Right ventricle myocardium inferior (tissue), 1 donor: ENCODE measurements around the gene RBMS3. TPM values are rescaled to one million over a fixed set of nuclear protein-coding genes. Genes with fewer than 3 reads are reported as not detected.
"Not testable (repeated sequence)": the region's sequence is repeated elsewhere in the genome, so short reads cannot be mapped to it uniquely, and the experiment has no call there.

ENCODE experiments used
- ATAC-seq: fragments of 200-7000 bp; cut with Tn5 transposase; one replicate; pipeline ENCODE4 v1.9.1; 2020; ENCODE audit warnings: mild to moderate bottlenecking, moderate library complexity
- DNase-seq: peaks from one replicate; pipeline ENCODE4 v3.0.0; 2021; ENCODE audit errors: missing footprints
- intact Hi-C: fragments of 100-400 bp; cut with DNase I; formaldehyde crosslinking; loops from one replicate; pipeline ENCODE4 v1.11.0; 2022
- total RNA-seq: library from RNA; stranded (reverse); fragmentation: NEBNext Ultra II Directional; extraction: Animal tissue kit (Norgen Biotek cat#: 25700); gene quantifications from one replicate; pipeline ENCODE4 v1.2.1, GENCODE V29; 2021
- donor health status: DM: no; HTN: yes; CAD: no; lungs with severe emphysema.

RBMS3 gene
- total RNA-seq, 1 donor from 2014 or later = 32.7 TPM

DNA sequence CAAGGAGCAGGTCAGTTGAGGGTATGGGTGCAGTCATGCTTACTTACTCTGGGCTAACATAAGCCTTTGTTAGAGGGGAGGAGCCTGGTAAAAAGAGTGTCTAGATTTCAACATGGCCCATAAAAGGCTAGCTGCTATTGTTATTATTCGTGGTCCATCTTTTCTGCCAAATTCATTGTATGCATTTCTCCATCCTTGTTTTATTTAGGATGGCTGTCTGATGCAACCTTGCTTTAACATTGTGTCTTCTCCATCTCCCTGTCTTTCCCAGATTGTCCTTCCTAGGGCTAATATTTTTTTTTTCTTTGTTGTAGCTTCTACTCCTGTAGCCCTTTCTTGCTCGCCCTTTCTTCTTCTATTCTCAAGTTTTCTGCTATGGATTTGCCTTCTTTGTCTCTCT lies 12.6 kb downstream of the RBMS3 start:
- DNase-seq = no peak
- intact Hi-C loops = no loop called here
- no peak for ATAC-seq

DNA sequence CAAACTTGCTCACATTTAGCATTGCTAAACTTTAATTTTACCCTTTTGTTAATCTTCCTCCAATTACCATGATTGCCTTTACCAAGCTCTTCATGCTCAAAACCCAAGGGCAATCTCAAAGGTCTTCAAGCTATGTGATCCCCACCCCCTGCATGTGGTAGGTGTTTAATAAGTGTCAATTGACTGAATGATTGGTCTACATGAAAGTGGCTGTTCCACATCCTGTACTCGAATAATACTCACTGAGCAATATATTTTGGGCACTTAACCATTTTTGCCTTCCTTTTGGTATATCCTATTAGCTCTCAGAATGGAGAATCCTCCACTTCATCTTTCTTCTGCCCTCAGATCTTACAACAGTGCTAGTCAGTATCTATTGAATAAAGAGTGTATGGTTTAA lies 17.1 kb downstream of the RBMS3 start:
- DNase-seq (no peak), ATAC-seq (no peak)
- intact Hi-C loops = no loop called here

DNA sequence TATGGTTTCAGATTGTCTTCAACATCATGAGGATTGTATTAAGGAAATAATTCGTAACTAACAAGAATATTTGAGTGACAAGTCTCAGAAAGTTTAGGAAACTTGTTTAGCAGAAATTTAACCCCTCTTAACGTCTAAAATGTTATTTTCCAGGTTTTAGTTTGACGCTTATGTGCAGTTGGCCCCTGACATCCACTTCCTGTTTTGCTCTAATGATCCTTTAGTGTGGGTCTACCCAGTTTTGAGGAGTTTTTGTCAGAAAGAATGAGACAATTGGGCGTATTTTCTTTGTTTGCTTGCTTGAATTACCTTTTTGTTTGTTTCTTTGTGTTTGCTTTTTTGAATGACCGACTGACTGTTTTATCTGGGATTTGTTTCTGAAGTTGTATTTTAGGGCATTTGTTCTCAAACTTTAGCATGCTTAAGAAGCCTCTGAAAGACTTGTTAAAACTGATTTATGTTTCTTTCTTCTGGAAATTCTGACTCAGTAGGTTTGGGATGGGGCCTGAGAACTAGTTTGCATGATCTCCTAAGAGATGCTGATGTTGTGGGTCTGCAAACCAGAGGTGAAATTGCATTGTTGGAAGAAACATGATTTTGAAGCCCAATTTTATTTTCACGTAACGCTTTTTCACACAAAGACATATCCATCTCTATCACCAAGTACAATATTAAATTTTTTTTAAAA lies 20.6 kb downstream of the RBMS3 start:
- intact Hi-C loops = no loop called here
- no peak for ATAC-seq
- no peak for DNase-seq

DNA sequence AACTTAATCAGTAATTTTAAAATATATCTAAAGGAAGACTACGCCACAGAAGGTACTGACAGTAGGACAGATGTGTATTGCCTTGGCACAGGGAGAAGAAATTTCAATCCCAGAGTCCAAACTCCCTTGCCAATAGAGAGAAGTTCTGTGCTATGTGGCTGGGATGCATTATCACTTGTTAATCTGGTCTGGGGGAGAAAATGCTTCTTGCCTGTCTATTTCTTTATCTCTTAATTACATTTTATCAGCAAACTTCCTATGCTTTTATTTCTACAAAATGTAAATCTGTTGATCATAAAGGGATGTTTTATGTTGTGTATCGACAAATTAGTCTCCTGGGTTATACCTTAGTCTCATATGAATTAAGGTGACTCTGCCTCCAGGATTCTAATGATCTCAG lies 21.7 kb downstream of the RBMS3 start:
- DNase-seq (no peak), ATAC-seq (no peak)
- intact Hi-C loops = no loop called here

DNA sequence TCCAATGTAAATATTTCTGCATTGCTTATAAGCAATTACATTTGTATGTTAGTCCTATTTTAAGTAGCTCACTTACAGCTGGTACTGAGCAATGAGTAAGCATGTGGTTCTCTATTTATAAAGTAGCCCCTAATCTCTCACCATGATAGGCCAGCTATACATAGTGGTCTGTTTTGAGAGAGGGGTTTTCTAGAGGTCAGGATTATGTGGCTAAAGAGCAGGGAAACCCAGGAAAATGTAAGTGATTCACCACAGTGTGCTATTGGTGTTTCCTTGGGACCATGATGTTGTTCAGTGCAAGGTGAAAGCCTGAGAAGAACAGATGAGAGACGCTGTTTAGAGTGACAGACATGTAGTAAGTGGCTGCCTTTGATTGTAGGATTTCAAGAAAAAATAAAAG lies 26.4 kb downstream of the RBMS3 start:
- intact Hi-C loops = no loop called here
- peak; percentile 51 for ATAC-seq
- DNase-seq = no peak

DNA sequence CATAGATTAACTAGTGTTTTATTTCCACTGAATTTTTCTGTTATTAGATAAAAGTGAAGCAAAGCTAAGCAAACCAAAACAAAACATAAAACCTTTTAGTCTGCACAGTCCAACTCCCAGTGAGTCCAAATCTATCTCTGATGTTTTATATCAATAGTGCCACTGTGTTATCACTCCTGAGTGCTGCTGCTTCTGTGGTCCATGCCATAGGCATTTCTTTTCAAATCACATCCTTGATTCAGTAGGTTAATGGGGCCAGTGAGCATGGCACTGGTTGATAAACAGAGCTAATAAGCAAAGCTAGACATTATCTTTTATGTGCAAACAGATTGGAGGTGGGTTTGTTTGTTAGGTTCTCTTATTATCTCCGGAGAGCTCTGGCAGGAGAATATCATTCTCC lies 30.0 kb downstream of the RBMS3 start:
- intact Hi-C loops = no loop called here
- DNase-seq (no peak), ATAC-seq (no peak)

DNA sequence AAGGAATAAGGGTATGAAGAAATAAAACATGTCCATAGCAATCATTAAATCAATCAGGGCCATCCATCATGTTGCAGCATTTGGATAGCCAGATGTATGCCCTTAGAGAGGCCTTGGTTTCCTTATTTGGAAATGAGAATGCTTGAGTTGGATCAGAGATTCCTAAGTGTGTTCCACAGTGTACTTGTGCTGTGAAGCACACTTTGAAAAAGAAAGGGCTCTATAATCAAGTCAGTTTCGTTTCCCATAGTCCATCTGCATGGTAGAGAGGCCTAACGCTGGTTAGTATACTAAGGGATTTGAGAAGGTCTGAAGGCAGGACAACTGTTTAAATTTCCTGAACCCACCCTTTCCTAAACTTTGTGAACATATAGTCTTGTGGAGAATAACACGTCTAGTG lies 30.9 kb downstream of the RBMS3 start:
- DNase-seq = no peak
- intact Hi-C loops = no loop called here
- ATAC-seq = peak; percentile 47

DNA sequence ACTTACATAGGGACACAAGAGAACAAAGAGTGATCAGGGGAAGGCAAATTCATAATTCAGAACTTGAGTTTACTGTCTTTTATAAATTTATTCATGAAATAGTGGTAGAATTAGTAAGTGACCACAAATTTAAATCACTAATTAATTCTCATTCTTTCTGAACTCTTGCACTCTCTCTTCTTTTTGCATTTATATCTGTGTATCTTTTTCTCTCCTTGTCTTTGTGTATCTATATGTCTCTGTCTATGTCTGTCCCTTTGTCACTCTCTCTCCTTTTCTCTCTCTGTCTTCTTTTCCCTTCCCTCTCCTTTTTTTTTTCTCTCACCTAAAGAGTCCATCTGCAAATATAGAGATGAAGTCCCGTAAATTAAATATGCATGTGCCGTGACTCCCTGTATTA lies 31.5 kb downstream of the RBMS3 start:
- no peak for ATAC-seq
- intact Hi-C loops = no loop called here
- DNase-seq = no peak

DNA sequence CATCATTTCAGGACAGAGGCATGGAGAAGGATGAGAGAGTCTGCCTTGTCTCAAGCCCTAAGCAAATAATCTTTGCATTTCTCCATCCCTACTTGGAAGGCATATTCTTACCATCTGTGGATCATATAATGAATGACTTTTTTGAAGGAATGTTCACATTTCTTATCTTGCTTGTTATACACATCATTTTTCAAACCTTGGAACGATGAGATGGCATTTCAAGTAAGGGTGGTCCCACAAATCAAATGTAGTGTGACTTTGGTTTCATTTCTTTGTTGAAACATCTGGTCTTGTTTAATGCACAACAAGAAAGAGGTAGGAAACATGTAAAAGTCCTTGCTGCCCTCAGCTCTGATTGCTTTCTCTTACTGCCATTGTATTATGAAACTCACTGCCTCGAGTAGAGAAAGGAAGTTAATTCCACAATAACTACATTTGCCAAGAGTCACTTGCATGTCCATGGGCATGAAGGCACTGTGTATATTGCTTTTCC lies 32.1 kb downstream of the RBMS3 start:
- intact Hi-C loops = no loop called here
- no peak for ATAC-seq

DNA sequence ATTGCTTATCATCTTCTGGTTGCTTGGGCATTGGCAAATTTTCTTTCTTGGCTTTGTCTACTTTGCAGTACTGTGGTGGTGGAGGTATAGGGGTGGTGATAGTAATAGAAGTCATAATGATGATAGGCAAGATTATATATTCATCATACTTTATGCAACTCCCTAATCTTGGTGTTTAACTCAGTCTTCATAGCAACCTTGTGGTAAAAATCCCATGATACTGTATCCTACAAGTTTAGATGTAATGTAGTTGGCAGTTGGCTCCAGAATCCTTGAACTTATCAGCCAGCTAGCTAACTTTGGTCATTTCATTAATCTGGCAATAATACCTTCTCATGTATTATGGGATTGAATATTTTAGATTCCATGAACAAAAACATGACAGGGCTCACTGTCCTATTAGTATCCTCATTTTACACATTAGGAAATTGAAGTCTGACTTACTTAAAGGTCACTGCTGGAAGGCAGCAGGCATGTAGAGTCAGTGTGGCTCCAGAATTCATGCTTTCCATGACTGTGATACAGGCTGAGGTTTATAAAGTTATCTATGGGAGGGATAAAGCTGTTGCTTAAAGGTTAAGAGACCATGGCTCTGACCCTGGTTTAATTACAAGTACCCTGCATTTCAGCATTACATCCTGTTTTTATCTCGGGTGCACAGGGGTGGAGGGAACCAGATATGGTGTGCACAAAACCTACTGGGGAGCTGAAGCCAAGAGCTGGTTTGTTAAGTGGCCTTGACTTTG lies 33.3 kb downstream of the RBMS3 start:
- DNase-seq (no peak), ATAC-seq (no peak)
- intact Hi-C loops = no loop called here

More for the DNA sequence above, 32.1 kb downstream of the RBMS3 start:
- no peak for DNase-seq

DNA sequence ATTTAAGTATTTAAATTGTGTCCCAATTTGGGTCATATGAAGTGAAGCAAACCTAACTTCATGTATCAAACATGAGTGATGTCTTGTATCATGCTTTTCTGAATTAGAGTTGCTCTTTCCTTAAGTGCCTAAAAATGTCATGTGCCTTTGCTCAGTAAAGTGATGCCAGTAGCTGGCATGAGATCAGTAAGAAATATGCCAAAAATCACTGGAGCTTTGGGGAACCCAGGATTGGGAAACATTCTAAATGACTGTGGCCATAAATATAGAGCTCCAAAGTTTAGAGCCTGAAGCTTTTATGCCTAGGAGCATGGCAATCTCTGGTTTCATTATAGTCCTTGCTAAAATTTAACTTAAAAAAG lies 33.8 kb downstream of the RBMS3 start:
- intact Hi-C loops = no loop called here
- ATAC-seq (no peak), DNase-seq (no peak)

DNA sequence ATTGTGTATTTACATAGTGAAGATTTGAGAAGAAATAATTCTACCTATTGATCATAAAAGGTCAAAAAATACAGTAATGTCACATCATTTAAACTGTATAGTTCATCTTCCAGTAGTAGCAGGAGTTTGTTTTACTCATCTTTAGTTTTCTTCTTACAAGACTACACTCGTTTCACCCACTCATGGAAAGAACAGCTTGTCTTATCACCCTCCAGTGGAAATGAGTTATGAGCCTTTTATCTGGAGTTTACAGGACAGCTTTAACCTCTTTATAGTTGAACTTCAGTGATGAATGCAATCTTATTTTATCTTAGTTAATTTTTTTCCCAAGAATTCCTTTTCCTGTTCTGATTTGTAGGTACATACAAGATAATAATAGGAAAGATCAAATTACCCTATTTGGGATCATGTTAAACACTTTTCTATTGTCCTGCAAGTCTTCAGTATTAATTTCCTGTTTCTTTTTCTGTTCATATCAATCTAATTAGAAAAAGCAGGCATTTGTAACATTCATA lies 36.8 kb downstream of the RBMS3 start:
- intact Hi-C loops = no loop called here
- ATAC-seq = no peak
- DNase-seq = no peak

DNA sequence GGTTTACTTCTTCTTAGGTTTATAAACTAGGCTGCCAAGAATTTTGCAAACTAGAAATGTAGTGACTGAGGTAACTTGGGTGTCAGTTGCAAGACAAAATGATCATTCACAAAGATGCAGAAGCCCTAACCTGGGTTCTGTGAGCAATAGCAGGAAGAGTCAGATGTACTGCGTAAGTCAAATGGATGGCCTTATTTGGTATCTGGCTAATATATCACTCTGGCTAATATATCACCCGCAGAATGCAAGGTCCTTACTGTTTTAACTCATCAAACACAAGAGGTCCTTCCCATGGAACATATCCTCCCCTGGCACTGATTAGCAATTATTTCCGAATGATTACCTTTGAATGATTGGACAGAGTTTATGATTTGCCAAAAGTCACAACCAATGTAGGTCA lies 37.4 kb downstream of the RBMS3 start:
- DNase-seq (no peak), ATAC-seq (no peak)
- intact Hi-C loops = no loop called here

DNA sequence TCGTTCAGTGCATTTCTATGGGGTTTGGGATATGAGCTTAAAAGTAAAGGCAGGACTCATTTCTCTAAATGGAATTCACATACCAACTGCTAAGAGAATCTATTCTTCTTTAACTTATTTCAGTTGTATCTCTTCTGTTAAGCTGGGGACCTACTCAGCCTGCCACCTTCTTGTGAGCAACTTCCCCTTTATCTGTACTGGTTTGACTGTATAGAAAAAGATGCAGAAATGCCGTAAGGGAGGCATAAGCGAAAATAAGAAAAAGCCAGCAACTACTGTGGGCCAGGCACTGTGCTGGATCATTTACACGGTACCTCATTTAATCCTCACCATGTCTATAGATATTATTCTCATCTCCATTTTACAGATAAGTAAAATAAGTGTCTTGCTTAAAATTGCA lies 38.4 kb downstream of the RBMS3 start:
- no peak for DNase-seq
- intact Hi-C loops = no loop called here
- ATAC-seq = no peak

DNA sequence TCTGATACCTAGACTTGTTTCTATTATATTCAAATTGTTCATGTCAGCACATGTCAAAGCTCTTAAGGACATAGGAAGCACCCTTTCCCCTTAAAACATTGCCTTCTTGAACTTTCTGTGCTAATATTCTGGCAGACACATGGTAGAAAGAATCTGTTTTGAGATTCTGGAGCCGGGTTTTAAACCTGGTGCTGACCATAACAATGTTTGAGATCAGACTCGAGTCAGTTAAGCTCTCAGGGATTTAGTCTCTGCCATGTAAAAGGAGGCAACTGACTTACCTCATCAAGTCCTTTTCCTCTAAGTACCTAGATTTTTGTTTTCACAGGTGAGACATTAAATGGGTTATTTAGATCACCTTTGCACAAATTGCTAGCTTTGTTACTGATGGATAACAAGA lies 38.9 kb downstream of the RBMS3 start:
- intact Hi-C loops = no loop called here
- DNase-seq = no peak
- no peak for ATAC-seq

DNA sequence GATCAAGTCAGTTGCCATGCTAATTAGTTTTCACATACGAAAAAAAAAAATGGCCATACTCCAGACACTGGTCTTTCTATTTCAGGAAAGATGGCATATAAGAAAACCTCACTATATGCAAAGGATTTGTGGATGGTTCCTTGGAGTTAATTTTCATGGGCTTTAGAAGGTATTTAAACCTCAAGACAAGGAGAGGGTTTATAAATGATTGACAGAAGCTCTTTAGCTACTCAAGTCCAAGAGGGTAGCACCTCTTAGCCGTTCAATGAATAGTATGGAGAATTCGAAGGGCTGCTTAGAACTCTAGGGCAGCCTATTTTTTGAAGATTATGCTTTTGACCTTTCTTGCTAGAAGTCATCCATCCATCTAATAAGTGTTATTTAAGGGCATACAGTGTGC lies 41.7 kb downstream of the RBMS3 start:
- intact Hi-C loops = no loop called here
- no peak for ATAC-seq
- DNase-seq = no peak

DNA sequence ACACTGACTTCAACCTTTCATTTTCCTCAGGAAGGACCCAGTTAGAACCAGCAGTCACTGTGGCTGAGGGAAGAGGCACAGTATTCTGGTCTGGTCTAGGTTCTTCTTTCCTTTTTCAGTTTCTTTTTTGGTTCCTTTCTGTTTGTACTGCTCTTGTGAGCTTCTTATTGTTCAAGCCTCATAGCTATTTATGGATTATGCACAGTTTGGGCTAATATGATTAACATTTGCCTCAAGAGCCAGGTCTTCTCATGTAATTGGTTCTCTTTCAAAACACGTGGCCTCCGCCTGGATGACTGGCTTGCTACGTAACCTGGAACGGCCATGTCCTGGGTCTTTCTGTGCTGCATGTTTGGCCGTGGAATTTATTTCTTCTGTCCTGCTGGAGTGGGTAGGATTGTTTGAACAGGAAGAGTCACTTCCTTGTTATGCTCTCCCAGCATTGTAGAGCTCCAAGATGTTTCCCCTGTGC lies 43.3 kb downstream of the RBMS3 start:
- DNase-seq (peak; percentile 60), ATAC-seq (peak; percentile 73)
- intact Hi-C loops = no loop called here

DNA sequence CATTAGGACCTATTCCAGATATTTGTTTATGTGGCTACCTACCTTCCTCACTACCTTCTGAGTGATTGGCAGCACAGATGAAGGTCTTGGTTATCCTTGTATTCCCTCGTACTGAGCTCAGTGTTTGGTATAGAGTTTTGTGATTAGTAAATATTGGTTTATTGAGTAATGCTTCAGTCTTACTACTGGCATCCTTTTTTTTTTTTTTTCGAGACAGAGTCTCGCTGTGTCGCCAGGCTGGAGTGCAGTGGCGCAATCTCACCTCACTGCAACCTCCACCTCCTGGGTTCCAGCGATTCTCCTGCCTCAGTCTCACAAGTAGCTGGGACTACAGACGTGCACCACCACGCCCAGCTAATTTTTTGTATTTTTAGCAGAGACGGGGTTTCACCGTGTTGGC lies 45.7 kb downstream of the RBMS3 start:
- intact Hi-C loops, ATAC-seq, DNase-seq: not testable (repeated sequence)

DNA sequence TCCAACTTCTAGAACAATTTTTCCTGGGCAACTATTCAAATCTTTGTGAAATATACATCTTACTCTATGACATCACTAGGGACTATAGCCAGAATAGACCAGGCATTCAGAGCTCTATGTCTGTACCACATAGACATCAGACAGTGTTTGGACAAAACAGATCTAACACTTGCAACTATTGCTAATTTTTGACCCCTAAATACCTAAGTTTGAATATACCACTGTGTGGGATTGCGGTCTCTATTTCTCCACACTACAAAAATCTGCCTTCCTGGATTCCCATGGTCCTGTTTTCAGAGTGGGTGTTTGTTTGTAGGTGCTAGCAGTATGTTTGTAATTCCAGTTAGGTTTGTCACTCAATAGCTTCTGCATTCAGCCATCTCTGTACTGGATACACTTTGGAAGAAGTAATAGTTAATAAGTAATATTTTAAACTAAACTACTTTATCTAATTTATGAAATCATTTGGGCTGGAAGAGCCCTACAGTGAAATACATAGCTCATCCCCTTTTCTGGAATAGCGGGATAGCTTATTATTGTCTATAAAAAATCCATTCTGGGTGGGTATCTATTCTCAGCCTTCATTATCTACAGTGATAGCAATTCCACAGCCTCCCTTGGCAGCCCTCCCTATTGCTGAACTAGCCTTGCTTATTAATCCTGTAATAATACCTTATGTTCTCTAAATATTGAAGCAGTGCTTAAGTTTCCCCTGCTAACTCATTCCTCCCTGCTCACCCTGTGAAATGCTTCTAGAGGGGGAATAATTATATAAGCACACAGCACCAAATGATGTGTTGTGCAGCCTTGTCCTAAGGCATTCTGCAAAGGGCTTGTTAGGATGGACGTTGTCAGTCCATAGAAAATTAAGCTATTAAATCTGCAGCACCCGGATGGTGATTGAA lies 49.4 kb downstream of the RBMS3 start:
- ATAC-seq = no peak
- intact Hi-C loops = loop anchor here (5.0 kb wide), 2 partner anchors 48 to 432 kb away; partner anchors contain the start of gene RBMS3
- no peak for DNase-seq
